CD4-positive, alpha-beta T cell treated with Interleukin-6 for 4 hours (primary cell): ENCODE measurements around the gene AIG1.
"Not testable (repeated sequence)": the region's sequence is repeated elsewhere in the genome, so short reads cannot be mapped to it uniquely, and the experiment has no call there.

Source experiments
- DNase-seq: peaks from one replicate; pipeline ENCODE4 v3.0.0-alpha.2; 2020; ENCODE audit warnings: mixed read lengths

Gene AIG1

GRCh38 chr6:143168396-143168816 lies 107.7 kb downstream of the AIG1 start:
- not testable (repeated sequence) for DNase-seq

- DNase-seq: no peak
Measured at GRCh38 chr6:143169440-143169839, 108.8 kb downstream of the AIG1 start.

- DNase-seq: no peak
Measured at GRCh38 chr6:143174516-143174915, 113.8 kb downstream of the AIG1 start.

- DNase-seq: no peak
Measured at GRCh38 chr6:143174951-143175350, 114.3 kb downstream of the AIG1 start.

GRCh38 chr6:143176090-143177021 lies 115.7 kb downstream of the AIG1 start:
- no peak for DNase-seq

- DNase-seq: no peak
Measured at GRCh38 chr6:143177706-143178105, 117.0 kb downstream of the AIG1 start.

- DNase-seq: no peak
Measured at GRCh38 chr6:143179096-143179495, 118.4 kb downstream of the AIG1 start.

- no peak for DNase-seq
Measured at GRCh38 chr6:143179901-143180612, 119.4 kb downstream of the AIG1 start.

- DNase-seq: no peak
Measured at GRCh38 chr6:143180826-143181225, 120.1 kb downstream of the AIG1 start.

GRCh38 chr6:143183666-143184065 lies 123.0 kb downstream of the AIG1 start:
- DNase-seq: no peak

- DNase-seq: no peak
Measured at GRCh38 chr6:143185288-143185687, 124.6 kb downstream of the AIG1 start.

GRCh38 chr6:143187238-143187923 lies 126.7 kb downstream of the AIG1 start:
- no peak for DNase-seq

GRCh38 chr6:143188292-143188691 lies 127.6 kb downstream of the AIG1 start:
- DNase-seq: no peak

GRCh38 chr6:143191361-143191760 lies 130.7 kb downstream of the AIG1 start:
- no peak for DNase-seq

- DNase-seq: no peak
Measured at GRCh38 chr6:143192766-143193165, 132.1 kb downstream of the AIG1 start.

- no peak for DNase-seq
Measured at GRCh38 chr6:143193571-143194094, 132.9 kb downstream of the AIG1 start.

- no peak for DNase-seq
Measured at GRCh38 chr6:143194095-143194589, 133.5 kb downstream of the AIG1 start.

GRCh38 chr6:143195349-143195845 lies 134.7 kb downstream of the AIG1 start:
- no peak for DNase-seq

GRCh38 chr6:143196525-143197225 lies 136.0 kb downstream of the AIG1 start:
- DNase-seq: no peak

GRCh38 chr6:143197377-143197776 lies 136.7 kb downstream of the AIG1 start:
- no peak for DNase-seq

GRCh38 chr6:143198312-143198711 lies 137.6 kb downstream of the AIG1 start:
- no peak for DNase-seq

- no peak for DNase-seq
Measured at GRCh38 chr6:143199291-143199690, 138.6 kb downstream of the AIG1 start.
